K562 (cell line): Measurements from ENCODE around the gene KAT6B. TPM values are rescaled to one million over a fixed set of nuclear protein-coding genes. Genes with fewer than 3 reads are reported as not detected.

Experiments
- ATAC-seq: fragments of 200-7000 bp; cut with Tn5 transposase; 3 replicates; pipeline ENCODE4 v1.9.1; 2020; ENCODE audit warnings: moderate library complexity
- BruUV-seq: library from RNA; stranded (reverse); fragments of 400-500 nt; replicated peaks from 2 replicates; lab custom pipeline; 2021; lab: Mats Ljungman, UMichigan
- CTCF ChIA-PET: fragments of 300-600 bp; formaldehyde crosslinking; extraction: SDS; loops from one replicate; lab custom pipeline; 2021; ENCODE audit warnings: low intra/inter-chr PET ratio; lab: Yijun Ruan, JAX
- POLR2A ChIA-PET: fragments of 300-600, 350-650 bp; sonication (Branson Sonifier 250); formaldehyde crosslinking; extraction: SDS; loops from one replicate; lab custom pipeline; 2021; ENCODE audit warnings: antibody characterized with exemption, inconsistent platforms; lab: Yijun Ruan, JAX
- DNase-seq, 4 experiments: peaks; one replicate each; pipeline versions ENCODE4 v3.0.0 to v3.0.0-alpha.2; 2011 to 2018; ENCODE audit warnings: low spot score in 3 of 4, mixed read lengths in 3 of 4; ENCODE audit errors: extremely low read depth in 1 of 4
- FAIRE-seq: peaks from 2 replicates; lab custom pipeline; 2011; peaks lifted over from hg19 to GRCh38; lab: Jason Lieb, UNC
- H2AFZ ChIP-seq: 2 replicates; pipeline ENCODE4 v1.6.0; 2011; ENCODE audit warnings: low read depth, low read length, control low read depth, inconsistent platforms
- H3K27ac ChIP-seq: fragments of 200-600 bp; 3 replicates; pipeline ENCODE4 v1.8.0; 2011; ENCODE audit warnings: low read depth, mild to moderate bottlenecking, control low read depth, inconsistent platforms, low read length, moderate library complexity, mixed read lengths; ENCODE audit errors: extremely low read depth
- H3K27me3 ChIP-seq, 2 experiments: fragments of 300-600 bp in 1 of 2; 2 replicates in 1 of 2; 3 replicates in 1 of 2; pipeline versions ENCODE4 v1.6.0 to v1.8.0; 2011; ENCODE audit warnings: inconsistent platforms in 2 of 2, low read length in 2 of 2, mild to moderate bottlenecking in 1 of 2, mixed read lengths in 1 of 2, moderate library complexity in 1 of 2; ENCODE audit not compliant: control insufficient read depth in 2 of 2, insufficient read depth in 2 of 2
- H3K36me3 ChIP-seq: fragments of 300-600 bp; 3 replicates; pipeline ENCODE4 v1.8.0; 2011; ENCODE audit warnings: mild to moderate bottlenecking, low read length, inconsistent platforms; ENCODE audit not compliant: control insufficient read depth, insufficient read depth
- H3K4me1 ChIP-seq, 2 experiments: fragments of 200-600 bp in 1 of 2; replicated peaks in 1 of 2; 2 replicates in 1 of 2; 3 replicates in 1 of 2; pipeline versions ENCODE4 v1.5.1 to v1.8.0; 2011; ENCODE audit warnings: inconsistent platforms in 2 of 2, low read length in 2 of 2, mild to moderate bottlenecking in 1 of 2, mixed read lengths in 1 of 2, moderate library complexity in 1 of 2; ENCODE audit not compliant: control insufficient read depth in 2 of 2, insufficient read depth in 2 of 2
- H3K4me2 ChIP-seq: 2 replicates; pipeline ENCODE4 v1.6.1; 2011; ENCODE audit warnings: low read length, control low read depth, inconsistent platforms, mixed read lengths; ENCODE audit not compliant: insufficient read depth
- H3K4me3 ChIP-seq: fragments of 200-600 bp; sonication (generic), shearing (Covaris generic); 2 replicates; pipeline ENCODE4 v1.5.1; 2016; ENCODE audit warnings: control low read depth, inconsistent platforms
- H3K79me2 ChIP-seq: fragments of 200-600 bp; 3 replicates; pipeline ENCODE4 v1.8.0; 2011; ENCODE audit warnings: low read length, inconsistent platforms; ENCODE audit not compliant: control insufficient read depth, insufficient read depth
- H3K9ac ChIP-seq, 2 experiments: 2 replicates each; pipeline versions ENCODE4 v1.6.0 to v1.6.1; 2011; ENCODE audit warnings: low read depth in 2 of 2, low read length in 2 of 2, control low read depth in 1 of 2, inconsistent platforms in 1 of 2, mild to moderate bottlenecking in 1 of 2, mixed read lengths in 1 of 2; ENCODE audit not compliant: insufficient read depth in 1 of 2
- H3K9me1 ChIP-seq: one replicate; pipeline ENCODE4 v1.6.0; 2011; ENCODE audit warnings: inconsistent platforms, mild to moderate bottlenecking, low read length, moderate library complexity; ENCODE audit not compliant: control insufficient read depth, insufficient read depth
- H3K9me3 ChIP-seq: replicated peaks from 2 replicates; pipeline ENCODE4 v1.5.1; 2011; ENCODE audit warnings: low read depth, low read length, inconsistent platforms; ENCODE audit not compliant: control insufficient read depth, insufficient read depth
- H4K20me1 ChIP-seq: replicated peaks from 2 replicates; pipeline ENCODE4 v1.6.1; 2011; ENCODE audit warnings: low read length, inconsistent platforms, mixed read lengths; ENCODE audit not compliant: control insufficient read depth, insufficient read depth
- DLX4 ChIP-seq: fragments of 250-450 bp; sonication (Bioruptor Pico); IDR thresholded peaks from 2 replicates; pipeline ENCODE4 v1.6.1; 2021; ENCODE audit warnings: mild to moderate bottlenecking
- E2F4 ChIP-seq: sonication (generic); formaldehyde crosslinking; IDR thresholded peaks from 2 replicates; pipeline ENCODE4 v1.8.0; 2022; ENCODE audit warnings: mild to moderate bottlenecking, low read depth, missing genetic modification reagents
- FOSL1 ChIP-seq: fragments of 200-800 bp; sonication (Bioruptor generic); conservative IDR thresholded peaks from 2 replicates; pipeline ENCODE4 v1.6.1; 2016; ENCODE audit warnings: missing genetic modification characterization, missing compliant biosample characterization
- ZNF124 ChIP-seq: sonication (generic); formaldehyde crosslinking; IDR thresholded peaks from 2 replicates; pipeline ENCODE4 v1.8.1; 2022; ENCODE audit warnings: missing genetic modification reagents
- WGBS: fragments of 100-300 bp; shearing (Covaris generic); methylation state at CpG from one replicate; pipeline ENCODE4 v1.1.6; 2016; ENCODE audit warnings: low coverage, mixed read lengths; ENCODE audit not compliant: insufficient coverage; ENCODE audit errors: missing lambda C conversion rate; 5-methylcytosine and 5-hydroxymethylcytosine counted together
- in situ Hi-C: fragments of 300-500 bp; cut with MboI; formaldehyde crosslinking; loops from 4 replicates; pipeline ENCODE4 v1.15.0; 2018; ENCODE audit warnings: inconsistent platforms, mixed read lengths
- intact Hi-C: fragments of 100-400 bp; cut with micrococcal nuclease; formaldehyde crosslinking; loops from 2 replicates; pipeline ENCODE4 v1.14.2; 2022
- polyA plus RNA-seq, 8 experiments: library from polyadenylated mRNA; depleted of rRNA in 4 of 8; stranded (reverse) in 5 of 8; unstranded in 3 of 8; fragments of >200 nt; fragmentation: Nextera tagmentation in 2 of 8; fragmentation: Illumina TruSeq in 1 of 8; extraction: Ambion mirVana in 2 of 8; extraction: Trizol in 1 of 8; gene quantifications; 2 replicates each; pipeline versions ENCODE4 v1.2.1 to v1.2.3, GENCODE V29; 2011 to 2014; ENCODE audit warnings: inconsistent platforms in 1 of 8, missing spikeins in 1 of 8
- total RNA-seq, 7 experiments: library from RNA; depleted of rRNA in 6 of 7; stranded (reverse); fragments of >200 nt in 6 of 7; fragmentation: Illumina TruSeq in 2 of 7; extraction: Trizol in 2 of 7; gene quantifications; 2 replicates each; pipeline versions ENCODE4 v1.2.1 to v1.2.3, GENCODE V29; 2011 to 2021; ENCODE audit warnings: low replicate concordance in 1 of 7

The KAT6B gene
- total and polyA plus RNA-seq, 9 of the 15 experiments (the other 6 are each of a cell fraction or from before 2014, with no cell fraction given): 1.4 to 9.2 (median 6.8) TPM

GRCh38 chr10:74944205-74944604 lies 117.8 kb downstream of the KAT6B start:
- intact Hi-C loops: no loop called here
- H3K9ac ChIP-seq: no peak overlapping the region
- POLR2A ChIA-PET: interaction anchor here (0.7 kb wide), 1 partner anchor 11 kb away, joined by 3 read pairs; no protein-coding TSS in a partner anchor
- H3K4me2 ChIP-seq: no peak overlapping the region
- no peak overlapping the region for H2AFZ ChIP-seq
- DNase-seq: no peak
- no TSS peak for BruUV-seq
- no peak for FAIRE-seq
- H3K79me2 ChIP-seq: no peaks in the 10 kb centered on the region
- no peak for ATAC-seq
- no peaks in the 10 kb centered on the region for H3K36me3 ChIP-seq
- H3K27me3 ChIP-seq: no peaks in the 10 kb centered on the region
- TF ChIP-seq DLX4 (CRISPR knock-in tag): no peak
- TF ChIP-seq E2F4 (CRISPR knock-in tag): no peak
- 0 out of 2 replicates have a peak, but pooled peaks have one; percentile 14 for TF ChIP-seq FOSL1 (tag)
- TF ChIP-seq ZNF124: no peak
- in situ Hi-C loops: no loop called here
- H4K20me1 ChIP-seq: 0 out of 2 replicates have a peak, but pooled peaks cover under 1% of the 10 kb centered on the region
- no peaks in the 10 kb centered on the region for H3K9me3 ChIP-seq
- no peaks in the 10 kb centered on the region for H3K9me1 ChIP-seq
- no peak overlapping the region for H3K4me3 ChIP-seq
- 53% methylated on average over 7 of the region's 7 CpGs for WGBS
- no peaks in the 10 kb centered on the region for H3K4me1 ChIP-seq
- no peak overlapping the region for H3K27ac ChIP-seq
- CTCF ChIA-PET: no interaction called here
